Heart left ventricle (tissue), 13 donors: ENCODE measurements around the gene PML.

Experiments
- CTCF ChIP-seq, 12 donors: fragments of 200-600 bp; sonication (generic) in 4 of 12; IDR thresholded peaks; one replicate each; pipeline versions ENCODE4 v1.5.0 to v1.8.0; 2018 to 2022; ENCODE audit warnings: antibody characterized with exemption in 12 of 12, mild to moderate bottlenecking in 5 of 12
- POLR2A ChIP-seq, 2 donors: fragments of 450-650 bp; IDR thresholded peaks; one replicate each; pipeline ENCODE4 v1.6.1; 2017; ENCODE audit warnings: antibody characterized with exemption in 2 of 2, mild to moderate bottlenecking in 2 of 2, moderate library complexity in 2 of 2
- donor health status: ischemic (EF 13 %, LVEDD 7.1; RV severe dilation, severe dysfunction).
- donor health status: DM: no; HTN: yes; CAD: no.
- donor health status: DM: no; HTN: no; CAD: no.
- donor health status: ischemic (EF 25% LVEDD 6.9; RV normal size, moderate dysfunction).
- donor health status: ischemic (EF 25% LVEDD 5.7; RV mildly dilated, moderate dysfunction).
- donor health status: ischemic (EF 35%, LVEDD 5.7; RV mildly dilated, moderate dysfunction).
- donor health status: nonischemic (EF 11% LVEDD 7.7; RV severe dilation, severe dysfunction).
- donor health status: DM: yes; HTN: yes; CAD: no.
- donor health status: PGD.
- donor health status: ischemic (EF 29% LVEDD 5.4; RV normal size, mild dysfunction).
- donor health status: nonischemic (EF 23%, LVEDD 6.1; RV moderate dilation, normal function).

GRCh38 chr15:74062671-74063070, 68.2 kb downstream of the PML start:
- no peak for TF ChIP-seq CTCF (IDR thresholded peaks at IDR 0.05)
- TF ChIP-seq POLR2A (IDR thresholded peaks at IDR 0.05): no peak
